Duodenal mucosa (tissue), 2 donors: ENCODE results near the gene CYTH2.
A peak's percentile ranks its signal among the peaks of the same experiment; 100 is the strongest.

ENCODE experiments used
- H3K27ac ChIP-seq: one replicate; pipeline ENCODE4 v1.7.0; 2013; ENCODE audit warnings: low read depth, low read length
- H3K27me3 ChIP-seq, 2 donors: one replicate each; pipeline ENCODE4 v1.7.0; 2013; ENCODE audit warnings: low read length in 2 of 2, control low read depth in 1 of 2; ENCODE audit not compliant: insufficient read depth in 2 of 2, control insufficient read depth in 1 of 2
- H3K36me3 ChIP-seq, 2 donors: one replicate each; pipeline ENCODE4 v1.7.0; 2013; ENCODE audit warnings: low read length in 2 of 2, control low read depth in 1 of 2; ENCODE audit not compliant: insufficient read depth in 2 of 2, control insufficient read depth in 1 of 2
- H3K4me1 ChIP-seq, 2 donors: one replicate each; pipeline ENCODE4 v1.7.0; 2013; ENCODE audit warnings: low read length in 2 of 2, control low read depth in 1 of 2; ENCODE audit not compliant: insufficient read depth in 2 of 2, control insufficient read depth in 1 of 2
- H3K4me3 ChIP-seq, 2 donors: one replicate each; pipeline ENCODE4 v1.7.0; 2013; ENCODE audit warnings: low read length in 2 of 2, low read depth in 1 of 2
- H3K9ac ChIP-seq, 2 donors: one replicate each; pipeline ENCODE4 v1.7.0; 2013; ENCODE audit warnings: low read length in 2 of 2, low read depth in 1 of 2
- H3K9me3 ChIP-seq, 2 donors: one replicate each; pipeline ENCODE4 v1.7.0; 2013; ENCODE audit warnings: low read length in 2 of 2, control low read depth in 1 of 2; ENCODE audit not compliant: control insufficient read depth in 1 of 2

Gene CYTH2

GRCh38 chr19:48466561-48467325, 2.4 kb upstream of the CYTH2 start:
- no peak overlapping the region for H3K9ac ChIP-seq
- H3K4me3 ChIP-seq = no peak overlapping the region
- no peak overlapping the region for H3K27ac ChIP-seq
- H3K36me3 ChIP-seq = peaks cover 11 to 16% of the 10 kb centered on the region in 2 donors
- H3K4me1 ChIP-seq = peaks cover 7 to 19% of the 10 kb centered on the region in 2 donors
- H3K9me3 ChIP-seq = no peaks in the 10 kb centered on the region
- H3K27me3 ChIP-seq = no peaks in the 10 kb centered on the region

GRCh38 chr19:48468772-48469288, 339 bp upstream of the CYTH2 start:
- H3K9me3 ChIP-seq = no peaks in the 10 kb centered on the region
- peak overlapping the region; percentile 76 to 90 for H3K9ac ChIP-seq
- H3K4me3 ChIP-seq = peak overlapping the region; percentile 74 to 87
- peaks cover 7 to 19% of the 10 kb centered on the region in 2 donors for H3K4me1 ChIP-seq
- no peaks in the 10 kb centered on the region for H3K27me3 ChIP-seq
- peak overlapping the region; percentile 96 for H3K27ac ChIP-seq
- H3K36me3 ChIP-seq = peaks cover 23 to 37% of the 10 kb centered on the region in 2 donors

- H3K4me3 ChIP-seq = peak overlapping the region; percentile 74 to 87
- H3K9ac ChIP-seq = peak overlapping the region; percentile 54 to 90
- H3K9me3 ChIP-seq = no peaks in the 10 kb centered on the region
- H3K4me1 ChIP-seq = peaks cover 7 to 19% of the 10 kb centered on the region in 2 donors
- H3K27ac ChIP-seq = peak overlapping the region; percentile 96
- H3K36me3 ChIP-seq = peaks cover 29 to 50% of the 10 kb centered on the region in 2 donors
- H3K27me3 ChIP-seq = no peaks in the 10 kb centered on the region
These were observed 938 bp downstream of the CYTH2 start for GRCh38 chr19:48469934-48470680.

- Histone ChIP-seq H3K4me3 (no peak overlapping the region), H3K27me3 (no peaks in the 10 kb centered on the region), H3K9me3 (no peaks in the 10 kb centered on the region), H3K9ac (no peak overlapping the region), H3K4me1 (peaks cover 7 to 19% of the 10 kb centered on the region in 2 donors), H3K27ac (no peak overlapping the region), H3K36me3 (peaks cover 36 to 57% of the 10 kb centered on the region in 2 donors)
These were observed 1.7 kb downstream of the CYTH2 start for GRCh38 chr19:48470856-48471255.

GRCh38 chr19:48471836-48472235, 2.7 kb downstream of the CYTH2 start:
- Histone ChIP-seq H3K36me3 (peaks cover 37 to 67% of the 10 kb centered on the region in 2 donors), H3K27me3 (no peaks in the 10 kb centered on the region), H3K9me3 (no peaks in the 10 kb centered on the region), H3K27ac (no peak overlapping the region), H3K4me3 (no peak overlapping the region), H3K4me1 (peaks cover 7 to 19% of the 10 kb centered on the region in 2 donors), H3K9ac (no peak overlapping the region)

GRCh38 chr19:48473161-48473966, 4.2 kb downstream of the CYTH2 start:
- Histone ChIP-seq H3K27ac (no peak overlapping the region), H3K9me3 (no peaks in the 10 kb centered on the region), H3K4me3 (no peak overlapping the region), H3K36me3 (peaks cover 37 to 81% of the 10 kb centered on the region in 2 donors), H3K9ac (no peak overlapping the region), H3K4me1 (peaks cover 7 to 14% of the 10 kb centered on the region in 2 donors), H3K27me3 (no peaks in the 10 kb centered on the region)

GRCh38 chr19:48474084-48474592, 5.0 kb downstream of the CYTH2 start:
- H3K36me3 ChIP-seq = peaks cover 37 to 82% of the 10 kb centered on the region in 2 donors
- peaks cover 7 to 11% of the 10 kb centered on the region in 2 donors for H3K4me1 ChIP-seq
- H3K27ac ChIP-seq = no peak overlapping the region
- H3K9ac ChIP-seq = no peak overlapping the region
- no peaks in the 10 kb centered on the region for H3K9me3 ChIP-seq
- no peak overlapping the region for H3K4me3 ChIP-seq
- no peaks in the 10 kb centered on the region for H3K27me3 ChIP-seq

GRCh38 chr19:48475369-48476068, 6.3 kb downstream of the CYTH2 start:
- Histone ChIP-seq H3K36me3 (peaks cover 37 to 85% of the 10 kb centered on the region in 2 donors), H3K27me3 (no peaks in the 10 kb centered on the region), H3K27ac (no peak overlapping the region), H3K9me3 (no peaks in the 10 kb centered on the region), H3K9ac (no peak overlapping the region), H3K4me1 (peaks cover 6 to 12% of the 10 kb centered on the region in 2 donors), H3K4me3 (no peak overlapping the region)

- no peak overlapping the region for H3K4me3 ChIP-seq
- no peaks in the 10 kb centered on the region for H3K9me3 ChIP-seq
- peaks cover 10 to 11% of the 10 kb centered on the region in 2 donors for H3K4me1 ChIP-seq
- no peak overlapping the region for H3K27ac ChIP-seq
- no peak overlapping the region for H3K9ac ChIP-seq
- H3K36me3 ChIP-seq = peaks cover 31 to 78% of the 10 kb centered on the region in 2 donors
- no peaks in the 10 kb centered on the region for H3K27me3 ChIP-seq
These were observed 7.0 kb downstream of the CYTH2 start for GRCh38 chr19:48476176-48476575.
